ENCODE data around the gene LSMEM2. TPM values are rescaled to one million over a fixed set of nuclear protein-coding genes. Genes with fewer than 3 reads are reported as not detected.

Gene LSMEM2
- total RNA-seq, 1 experiment from 2014 or later, result not detected

Other genes with a start within 250 kb of the LSMEM2 start
- gene RBM5, start 190.2 kb upstream of the LSMEM2 start, total RNA-seq (2014; rRNA removed; shearing (Covaris generic)), result 35.2 and 81.4 TPM in 2 replicates
- 0.33 and 3.8 TPM in 2 replicates for gene SEMA3F, start 123.8 kb upstream of the LSMEM2 start, total RNA-seq (2014; rRNA removed; shearing (Covaris generic))
- gene GNAT1, start 87.5 kb upstream of the LSMEM2 start, total RNA-seq (2014; rRNA removed; shearing (Covaris generic)), result not detected in 2 replicates
- not detected in 2 replicates for gene SLC38A3, start 73.8 kb upstream of the LSMEM2 start, total RNA-seq (2014; rRNA removed; shearing (Covaris generic))
- gene GNAI2, start 42.9 kb upstream of the LSMEM2 start, total RNA-seq (2014; rRNA removed; shearing (Covaris generic)), result 127 and 141 TPM in 2 replicates
- gene SEMA3B, start 9.9 kb upstream of the LSMEM2 start, total RNA-seq (2014; rRNA removed; shearing (Covaris generic)), result 5.9 and 8.9 TPM in 2 replicates
- 57.5 and 60.5 TPM in 2 replicates for gene IFRD2, start 13.3 kb downstream of the LSMEM2 start, total RNA-seq (2014; rRNA removed; shearing (Covaris generic))
- gene HYAL3, start 20.3 kb downstream of the LSMEM2 start, total RNA-seq (2014; rRNA removed; shearing (Covaris generic)), result 1.3 and 2.8 TPM in 2 replicates
- gene NAA80, start 20.3 kb downstream of the LSMEM2 start, total RNA-seq (2014; rRNA removed; shearing (Covaris generic)), result 2.4 and 4.6 TPM in 2 replicates
- gene HYAL1, start 24.5 kb downstream of the LSMEM2 start, total RNA-seq (2014; rRNA removed; shearing (Covaris generic)), result not detected in 2 replicates
- gene HYAL2, start 43.7 kb downstream of the LSMEM2 start, total RNA-seq (2014; rRNA removed; shearing (Covaris generic)), result 40.7 and 41.1 TPM in 2 replicates
- gene TUSC2, start 49.1 kb downstream of the LSMEM2 start, total RNA-seq (2014; rRNA removed; shearing (Covaris generic)), result 11.5 and 29.1 TPM in 2 replicates
- gene RASSF1, start 61.7 kb downstream of the LSMEM2 start, total RNA-seq (2014; rRNA removed; shearing (Covaris generic)), result 4.2 and 7.7 TPM in 2 replicates
- gene ZMYND10, start 66.6 kb downstream of the LSMEM2 start, total RNA-seq (2014; rRNA removed; shearing (Covaris generic)), result 0.08 TPM in 1 of 2 replicates, not detected in the other
- gene NPRL2, start 71.7 kb downstream of the LSMEM2 start, total RNA-seq (2014; rRNA removed; shearing (Covaris generic)), result 18.2 and 27.8 TPM in 2 replicates
- 24.2 and 47.5 TPM in 2 replicates for gene CYB561D2, start 71.8 kb downstream of the LSMEM2 start, total RNA-seq (2014; rRNA removed; shearing (Covaris generic))
- 21.3 and 22.1 TPM in 2 replicates for gene TMEM115, start 80.4 kb downstream of the LSMEM2 start, total RNA-seq (2014; rRNA removed; shearing (Covaris generic))
- 0.04 TPM in 1 of 2 replicates, not detected in the other for gene CACNA2D2, start 224.5 kb downstream of the LSMEM2 start, total RNA-seq (2014; rRNA removed; shearing (Covaris generic))